Aorta (tissue), 5 donors: ENCODE measurements around the gene CRELD1. TPM values are rescaled to one million over a fixed set of nuclear protein-coding genes. Genes with fewer than 3 reads are reported as not detected.
A peak's percentile ranks its signal among the peaks of the same experiment; 100 is the strongest.

Experiments used
- ATAC-seq: fragments of 200-7000 bp; cut with Tn5 transposase; one replicate; pipeline ENCODE4 v1.9.1; 2022; ENCODE audit warnings: moderate library complexity; ENCODE audit not compliant: low FRiP score
- DNase-seq, 2 donors: peaks; one replicate each; pipeline ENCODE4 v3.0.0-alpha.2; 2020
- H3K27ac ChIP-seq, 2 donors: one replicate each; pipeline ENCODE4 v1.5.1; 2013; ENCODE audit warnings: low read length in 2 of 2, mild to moderate bottlenecking in 2 of 2, moderate library complexity in 2 of 2, control low read depth in 1 of 2, inconsistent platforms in 1 of 2, low read depth in 1 of 2
- H3K27me3 ChIP-seq, 2 donors: one replicate each; pipeline ENCODE4 v1.6.1; 2013; ENCODE audit warnings: control low read depth in 1 of 2, low read length in 1 of 2, mild to moderate bottlenecking in 1 of 2, moderate library complexity in 1 of 2; ENCODE audit not compliant: insufficient read depth in 2 of 2, control insufficient read depth in 1 of 2
- H3K36me3 ChIP-seq, 2 donors: one replicate each; pipeline ENCODE4 v1.6.1; 2013; ENCODE audit warnings: control low read depth in 1 of 2, low read length in 1 of 2, mild to moderate bottlenecking in 1 of 2; ENCODE audit not compliant: insufficient read depth in 2 of 2, control insufficient read depth in 1 of 2
- H3K4me1 ChIP-seq, 2 donors: one replicate each; pipeline ENCODE4 v1.6.1; 2013; ENCODE audit warnings: low read length in 2 of 2, control low read depth in 1 of 2, mild to moderate bottlenecking in 1 of 2, moderate library complexity in 1 of 2; ENCODE audit not compliant: insufficient read depth in 2 of 2, control insufficient read depth in 1 of 2
- H3K4me3 ChIP-seq, 2 donors: one replicate each; pipeline ENCODE4 v1.5.1; 2013; ENCODE audit warnings: low read length in 2 of 2, control low read depth in 1 of 2, mild to moderate bottlenecking in 1 of 2
- H3K9me3 ChIP-seq: one replicate; pipeline ENCODE4 v1.6.1; 2013; ENCODE audit warnings: mild to moderate bottlenecking, low read length; ENCODE audit not compliant: control insufficient read depth
- WGBS, 2 donors: extraction: QIAGEN DNeasy Blood & Tissue Kit; methylation state at CpG; one replicate each; pipeline ENCODE4 v1.1.7; 2013; 5-methylcytosine and 5-hydroxymethylcytosine counted together
- intact Hi-C, 2 donors: fragments of 100-400 bp; cut with DNase I; formaldehyde crosslinking; loops; one replicate each; pipeline versions ENCODE4 v1.14.2 to v1.15.0; 2022
- polyA plus RNA-seq, 2 donors: library from polyadenylated mRNA; stranded (reverse); fragments of 200-250 nt; gene quantifications; one replicate each; pipeline ENCODE4 v1.2.3, GENCODE V29; 2013
- total RNA-seq, 2 donors: library from RNA; stranded (reverse); fragmentation: NEBNext Ultra II Directional; extraction: Animal tissue kit (Norgen Biotek cat#: 25700); gene quantifications; one replicate each; pipeline ENCODE4 v1.2.1, GENCODE V29; 2021
- donor health status: healthy with polysubstance abuse.
- donor health status: Bipolar disorder and iron deficiency.
- donor health status: DM: no; HTN: no; CAD: no.
- donor health status: DM: no; HTN: no; CAD: no.
- donor health status: DM: yes; HTN: yes; CAD: no.

The CRELD1 gene
- total and polyA plus RNA-seq, 4 donors, result 30.8 to 44.3 (median 35.9) TPM

GRCh38 chr3:9976721-9977709, 43.4 kb downstream of the CRELD1 start:
- Histone ChIP-seq H3K4me3 (no peak overlapping the region), H3K4me1 (no peaks in the 10 kb centered on the region), H3K27ac (peak overlapping the region; percentile 85 to 87), H3K9me3 (no peaks in the 10 kb centered on the region), H3K27me3 (no peaks in the 10 kb centered on the region), H3K36me3 (no peaks in the 10 kb centered on the region)
- ATAC-seq, result peak; percentile 97
- peak; percentile 80 to 85 for DNase-seq
- WGBS, 2 donors, result 6 to 8% methylated on average over 7 of the region's 7 CpGs
- intact Hi-C loops, result no loop called here

GRCh38 chr3:9978710-9979305, 45.2 kb downstream of the CRELD1 start:
- Histone ChIP-seq H3K4me1 (no peaks in the 10 kb centered on the region), H3K9me3 (no peaks in the 10 kb centered on the region), H3K27me3 (no peaks in the 10 kb centered on the region), H3K27ac (no peak overlapping the region), H3K36me3 (no peaks in the 10 kb centered on the region), H3K4me3 (no peak overlapping the region)
- ATAC-seq (no peak), DNase-seq (no peak)
- 83 to 87% methylated on average over 8 of the region's 8 CpGs for WGBS, 2 donors
- intact Hi-C loops, result no loop called here

GRCh38 chr3:9980251-9980650, 46.6 kb downstream of the CRELD1 start:
- no peak for DNase-seq
- Histone ChIP-seq H3K4me3 (no peak overlapping the region), H3K4me1 (no peaks in the 10 kb centered on the region), H3K27me3 (no peaks in the 10 kb centered on the region), H3K36me3 (no peaks in the 10 kb centered on the region), H3K9me3 (no peaks in the 10 kb centered on the region), H3K27ac (no peak overlapping the region)
- intact Hi-C loops, result loop anchor here in 1 of 2 donors (5.0 kb wide), 1 partner anchor 47 kb away; the partner anchor contains the start of gene FANCD2
- WGBS, 2 donors, result 97 to 98% methylated on average over 2 of the region's 2 CpGs
- no peak for ATAC-seq

- H3K4me3 ChIP-seq, result peak overlapping the region; percentile 85 to 91
- no peaks in the 10 kb centered on the region for H3K9me3 ChIP-seq
- no peaks in the 10 kb centered on the region for H3K27me3 ChIP-seq
- H3K36me3 ChIP-seq, result no peaks in the 10 kb centered on the region
- H3K4me1 ChIP-seq, result no peaks in the 10 kb centered on the region
- peak overlapping the region in 1 of 2 donors; percentile 64 for H3K27ac ChIP-seq
- no peak for DNase-seq
- peak; percentile 64 for ATAC-seq
- 1% methylated on average over 17 of the region's 17 CpGs for WGBS, 2 donors
- intact Hi-C loops, result no loop called here
Measured at GRCh38 chr3:9986230-9986725, 52.6 kb downstream of the CRELD1 start.

- Histone ChIP-seq H3K36me3 (no peaks in the 10 kb centered on the region), H3K4me3 (no peak overlapping the region), H3K27ac (no peak overlapping the region), H3K27me3 (no peaks in the 10 kb centered on the region), H3K4me1 (no peaks in the 10 kb centered on the region), H3K9me3 (no peaks in the 10 kb centered on the region)
- no peak for DNase-seq
- intact Hi-C loops, result no loop called here
- ATAC-seq, result no peak
- WGBS, 2 donors, result 88 to 91% methylated on average over 10 of the region's 10 CpGs
Measured at GRCh38 chr3:9994086-9994844, 60.6 kb downstream of the CRELD1 start.

Other genes starting within 250 kb of the CRELD1 start
- not detected for gene CPNE9, start 230.0 kb upstream of the CRELD1 start, total RNA-seq
- gene CPNE9, start 230.0 kb upstream of the CRELD1 start, polyA plus RNA-seq, result not detected
- gene BRPF1, start 202.1 kb upstream of the CRELD1 start, total RNA-seq, result 10 to 100 TPM; 16.6 to 17.6 TPM
- gene BRPF1, start 202.1 kb upstream of the CRELD1 start, polyA plus RNA-seq, result 1 to 10 TPM; 4.1 to 6.6 TPM
- 10 to 100 TPM; 25.8 to 32.6 TPM for gene OGG1, start 183.9 kb upstream of the CRELD1 start, total RNA-seq
- gene OGG1, start 183.9 kb upstream of the CRELD1 start, polyA plus RNA-seq, result 10 to 100 TPM; 15.7 to 25.9 TPM
- 10 to 100 TPM; 31.4 to 40.2 TPM for gene CAMK1, start 163.9 kb upstream of the CRELD1 start, total RNA-seq
- 10 to 100 TPM; 24.7 to 58.0 TPM for gene CAMK1, start 163.9 kb upstream of the CRELD1 start, polyA plus RNA-seq
- gene TADA3, start 141.4 kb upstream of the CRELD1 start, total RNA-seq, result 10 to 100 TPM; 44.9 to 48.3 TPM
- gene TADA3, start 141.4 kb upstream of the CRELD1 start, polyA plus RNA-seq, result 10 to 100 TPM; 50.4 to 52.0 TPM
- 100 to 1,000 TPM; 126 to 165 TPM for gene ARPC4, start 140.8 kb upstream of the CRELD1 start, total RNA-seq
- gene ARPC4, start 140.8 kb upstream of the CRELD1 start, polyA plus RNA-seq, result 100 to 1,000 TPM in 1 of 2 donors, 10 to 100 TPM in 1; 98.4 to 165 TPM
- 100 to 1,000 TPM in 1 of 2 donors, 10 to 100 TPM in 1; 40.3 to 108 TPM for gene TTLL3, start 123.6 kb upstream of the CRELD1 start, total RNA-seq
- gene TTLL3, start 123.6 kb upstream of the CRELD1 start, polyA plus RNA-seq, result 100 to 1,000 TPM in 1 of 2 donors, 10 to 100 TPM in 1; 12.3 to 120 TPM
- gene RPUSD3, start 89.8 kb upstream of the CRELD1 start, total RNA-seq, result 10 to 100 TPM; 19.8 to 28.5 TPM
- gene RPUSD3, start 89.8 kb upstream of the CRELD1 start, polyA plus RNA-seq, result 10 to 100 TPM; 17.2 to 27.8 TPM
- gene CIDEC, start 53.6 kb upstream of the CRELD1 start, total RNA-seq, result under 1 TPM in 1 of 2 donors, not detected in 1; 0.87 TPM
- 10 to 100 TPM in 1 of 2 donors, 1 to 10 TPM in 1; 1.1 to 75.3 TPM for gene CIDEC, start 53.6 kb upstream of the CRELD1 start, polyA plus RNA-seq
- gene JAGN1, start 43.2 kb upstream of the CRELD1 start, total RNA-seq, result 10 to 100 TPM; 19.8 to 22.7 TPM
- gene JAGN1, start 43.2 kb upstream of the CRELD1 start, polyA plus RNA-seq, result 10 to 100 TPM; 26.0 to 34.1 TPM
- gene IL17RE, start 31.0 kb upstream of the CRELD1 start, total RNA-seq, result 10 to 100 TPM; 11.0 to 13.7 TPM
- gene IL17RE, start 31.0 kb upstream of the CRELD1 start, polyA plus RNA-seq, result 10 to 100 TPM in 1 of 2 donors, 1 to 10 TPM in 1; 7.0 to 14.5 TPM
- 10 to 100 TPM; 25.6 to 33.8 TPM for gene IL17RC, start 16.7 kb upstream of the CRELD1 start, total RNA-seq
- 100 to 1,000 TPM in 1 of 2 donors, 1 to 10 TPM in 1; 8.6 to 108 TPM for gene IL17RC, start 16.7 kb upstream of the CRELD1 start, polyA plus RNA-seq
- gene PRRT3, start 18.6 kb downstream of the CRELD1 start, total RNA-seq, result 1 to 10 TPM; 1.7 to 2.1 TPM
- gene PRRT3, start 18.6 kb downstream of the CRELD1 start, polyA plus RNA-seq, result 1 to 10 TPM in 1 of 2 donors, under 1 TPM in 1; 0.25 to 2.4 TPM
- gene EMC3, start 53.0 kb downstream of the CRELD1 start, total RNA-seq, result 10 to 100 TPM; 47.8 to 48.8 TPM
- gene EMC3, start 53.0 kb downstream of the CRELD1 start, polyA plus RNA-seq, result 10 to 100 TPM; 26.3 to 55.8 TPM
- gene FANCD2, start 92.6 kb downstream of the CRELD1 start, total RNA-seq, result 1 to 10 TPM; 1.9 to 5.4 TPM
- 1 to 10 TPM in 1 of 2 donors, not detected in 1; 4.7 TPM for gene FANCD2, start 92.6 kb downstream of the CRELD1 start, polyA plus RNA-seq
- not detected for gene FANCD2OS, start 174.4 kb downstream of the CRELD1 start, total RNA-seq
- gene FANCD2OS, start 174.4 kb downstream of the CRELD1 start, polyA plus RNA-seq, result not detected
- gene BRK1, start 181.8 kb downstream of the CRELD1 start, total RNA-seq, result 100 to 1,000 TPM; 103 to 108 TPM
- 100 to 1,000 TPM; 287 to 372 TPM for gene BRK1, start 181.8 kb downstream of the CRELD1 start, polyA plus RNA-seq
- gene VHL, start 207.9 kb downstream of the CRELD1 start, total RNA-seq, result 10 to 100 TPM; 26.8 to 36.8 TPM
- 10 to 100 TPM; 14.1 to 18.8 TPM for gene VHL, start 207.9 kb downstream of the CRELD1 start, polyA plus RNA-seq
- 1 to 10 TPM; 7.1 to 8.3 TPM for gene IRAK2, start 231.1 kb downstream of the CRELD1 start, total RNA-seq
- gene IRAK2, start 231.1 kb downstream of the CRELD1 start, polyA plus RNA-seq, result 1 to 10 TPM; 1.7 to 2.5 TPM